GM13976 (cell line): ENCODE measurements around the gene TLE3.

Source experiments
- DNase-seq: peaks from one replicate; pipeline ENCODE4 v3.0.0; 2012; ENCODE audit warnings: low spot score
- in situ Hi-C: fragments of 300-500 bp; cut with MboI; formaldehyde crosslinking; loops from one replicate; pipeline ENCODE4 v1.12.0; 2022; ENCODE audit warnings: low sequenced_read_pairs, mixed read lengths, inconsistent platforms; ENCODE audit not compliant: unreplicated experiment
- TF ChIP-seq, protein P1 (sequence below): IDR thresholded peaks from 2 replicates; pipeline ENCODE4 v1.5.1; 2012; ENCODE audit warnings: borderline replicate concordance, mild to moderate bottlenecking; ENCODE audit not compliant: insufficient read depth; ENCODE audit errors: extremely low read depth, missing control alignments, control extremely low read depth

The TLE3 gene

DNA sequence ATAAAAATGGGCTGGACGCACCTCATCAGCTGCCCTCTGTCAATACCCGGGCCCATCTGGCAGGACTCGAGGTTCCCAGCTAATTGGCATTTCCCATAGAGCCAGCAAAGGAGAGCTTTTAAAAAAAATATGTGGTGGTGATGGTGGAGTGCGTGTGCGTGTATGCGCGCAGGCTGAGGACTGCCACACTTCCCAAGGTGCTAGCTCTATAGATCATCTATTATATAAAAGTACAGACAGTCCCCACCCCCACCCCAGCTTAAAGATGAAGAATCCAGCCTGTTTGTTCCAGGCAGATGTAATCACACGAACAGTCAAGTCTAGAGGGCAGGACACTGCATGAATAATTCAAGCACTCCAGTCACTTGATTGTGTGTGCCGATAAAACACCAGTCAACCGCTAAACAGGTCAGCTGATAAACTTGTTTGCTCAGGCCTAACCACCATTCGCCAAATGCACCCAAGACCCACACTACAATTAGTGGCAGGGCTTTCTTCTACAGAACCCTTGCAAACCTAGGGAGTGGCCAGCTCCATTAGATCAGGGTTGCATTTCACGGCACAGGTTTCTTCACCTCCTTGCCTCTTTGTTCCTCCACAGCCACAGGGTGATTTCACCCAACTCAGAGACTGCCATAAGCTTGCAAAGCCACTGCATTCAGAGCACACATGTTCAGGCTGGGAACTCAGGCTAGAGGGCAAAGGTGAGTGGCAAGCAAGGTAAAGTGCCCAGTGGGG is 5.8 kb downstream of the TLE3 start:
- in situ Hi-C loops = loop anchor here (10.0 to 25.0 kb wide), 2 partner anchors 330 to 393 kb away; no protein-coding TSS in a partner anchor
- no peak for DNase-seq
- TF ChIP-seq, protein P1, sequence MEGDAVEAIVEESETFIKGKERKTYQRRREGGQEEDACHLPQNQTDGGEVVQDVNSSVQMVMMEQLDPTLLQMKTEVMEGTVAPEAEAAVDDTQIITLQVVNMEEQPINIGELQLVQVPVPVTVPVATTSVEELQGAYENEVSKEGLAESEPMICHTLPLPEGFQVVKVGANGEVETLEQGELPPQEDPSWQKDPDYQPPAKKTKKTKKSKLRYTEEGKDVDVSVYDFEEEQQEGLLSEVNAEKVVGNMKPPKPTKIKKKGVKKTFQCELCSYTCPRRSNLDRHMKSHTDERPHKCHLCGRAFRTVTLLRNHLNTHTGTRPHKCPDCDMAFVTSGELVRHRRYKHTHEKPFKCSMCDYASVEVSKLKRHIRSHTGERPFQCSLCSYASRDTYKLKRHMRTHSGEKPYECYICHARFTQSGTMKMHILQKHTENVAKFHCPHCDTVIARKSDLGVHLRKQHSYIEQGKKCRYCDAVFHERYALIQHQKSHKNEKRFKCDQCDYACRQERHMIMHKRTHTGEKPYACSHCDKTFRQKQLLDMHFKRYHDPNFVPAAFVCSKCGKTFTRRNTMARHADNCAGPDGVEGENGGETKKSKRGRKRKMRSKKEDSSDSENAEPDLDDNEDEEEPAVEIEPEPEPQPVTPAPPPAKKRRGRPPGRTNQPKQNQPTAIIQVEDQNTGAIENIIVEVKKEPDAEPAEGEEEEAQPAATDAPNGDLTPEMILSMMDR = no peak

DNA sequence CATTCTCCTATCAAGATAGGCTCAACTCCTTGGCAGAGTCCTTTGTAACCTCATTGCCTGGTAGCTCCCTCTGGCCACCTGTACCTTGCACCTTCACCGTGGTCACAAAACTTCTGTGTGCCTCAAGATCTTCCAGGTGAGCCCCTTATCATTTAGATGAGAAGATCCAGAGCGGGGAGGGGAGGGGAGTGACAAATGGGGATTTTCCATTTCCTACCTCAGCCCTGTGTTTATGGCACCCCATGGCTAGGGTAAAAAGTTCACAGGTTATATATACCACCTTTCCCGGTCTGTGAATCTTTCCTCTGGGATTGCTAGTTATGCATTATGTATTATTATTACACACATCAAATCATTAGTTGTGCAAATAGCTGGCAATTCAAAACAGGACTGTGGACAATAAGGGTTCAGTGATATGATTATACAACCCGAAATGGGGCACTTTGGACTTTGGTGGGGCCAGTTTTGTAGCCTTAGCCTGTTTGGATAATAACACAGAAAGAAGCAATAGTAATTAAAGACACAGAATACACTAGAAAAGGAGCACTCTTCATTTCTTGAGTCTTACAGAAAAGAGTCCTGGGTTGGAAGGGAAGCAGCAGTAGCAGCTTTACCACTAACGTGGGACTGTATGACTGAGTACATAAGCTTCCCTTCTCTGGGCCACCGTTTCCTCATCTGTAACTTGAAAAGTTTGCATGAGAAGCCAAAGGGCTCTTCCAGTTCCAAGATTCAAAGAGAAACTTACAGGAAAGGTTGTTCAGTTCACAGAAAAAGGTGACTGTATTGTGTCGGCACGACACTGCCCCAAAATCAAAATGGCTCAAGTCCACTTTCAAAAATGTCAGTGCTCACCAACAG is 7.1 kb downstream of the TLE3 start:
- DNase-seq = no peak
- TF ChIP-seq, protein P1 = no peak
- in situ Hi-C loops = loop anchor here (10.0 to 25.0 kb wide), 2 partner anchors 328 to 394 kb away; no protein-coding TSS in a partner anchor

DNA sequence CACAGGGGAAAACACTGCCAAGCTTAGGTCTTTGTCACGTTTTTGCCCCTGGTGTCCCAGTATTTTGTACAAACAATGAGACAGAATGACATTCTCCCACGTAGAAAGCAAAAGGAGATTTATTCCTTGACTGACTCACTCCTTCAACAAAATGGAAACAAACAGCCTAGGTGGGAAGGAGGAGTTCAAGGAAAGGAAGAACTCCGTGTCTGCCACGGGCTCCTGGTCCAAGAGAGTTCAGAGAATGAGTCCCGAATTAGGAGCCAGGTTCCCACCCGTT is 8.1 kb downstream of the TLE3 start:
- TF ChIP-seq, protein P1 = no peak
- in situ Hi-C loops = loop anchor here (25.0 kb wide), 1 partner anchor 327 kb away; no protein-coding TSS in a partner anchor
- no peak for DNase-seq

DNA sequence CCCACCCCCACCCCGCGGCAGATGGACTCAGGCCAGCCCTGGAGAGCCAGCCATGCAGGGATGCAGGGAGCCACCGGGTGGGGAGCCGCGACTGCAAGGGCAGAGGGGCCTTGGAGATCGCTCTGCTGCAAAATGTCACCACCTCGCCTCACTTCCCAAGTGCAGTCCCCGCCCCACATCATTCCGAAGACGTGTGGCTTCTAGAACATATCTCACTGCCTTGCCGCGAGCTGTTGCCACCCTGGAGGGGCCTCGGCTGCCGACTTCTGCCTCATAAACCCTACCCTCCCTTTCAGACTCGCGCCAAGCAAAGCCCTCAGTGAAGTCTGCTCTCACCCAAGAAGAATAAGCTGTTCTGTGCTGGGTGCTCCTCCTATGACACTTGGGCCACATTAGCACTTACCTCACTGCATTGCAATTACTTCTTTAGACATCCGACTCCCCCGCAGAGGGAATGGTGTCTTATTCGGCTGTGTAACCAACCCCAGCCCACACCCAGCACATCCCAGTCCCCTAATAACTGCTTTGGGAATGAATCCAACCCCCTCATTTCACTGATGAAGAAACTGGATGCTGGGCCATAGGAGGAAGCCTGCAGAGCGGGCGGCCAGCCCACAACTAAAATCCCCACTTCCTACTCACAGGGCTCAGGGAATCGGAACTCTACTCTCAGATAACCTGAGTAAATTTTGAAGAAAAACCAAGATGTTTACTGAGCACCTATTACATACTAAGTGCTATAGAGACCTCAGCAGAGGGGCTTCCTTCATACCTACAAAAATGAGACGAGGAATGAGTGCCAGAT is 8.6 kb downstream of the TLE3 start:
- TF ChIP-seq, protein P1 = no peak
- in situ Hi-C loops = loop anchor here (25.0 kb wide), 1 partner anchor 327 kb away; no protein-coding TSS in a partner anchor
- DNase-seq = no peak

DNA sequence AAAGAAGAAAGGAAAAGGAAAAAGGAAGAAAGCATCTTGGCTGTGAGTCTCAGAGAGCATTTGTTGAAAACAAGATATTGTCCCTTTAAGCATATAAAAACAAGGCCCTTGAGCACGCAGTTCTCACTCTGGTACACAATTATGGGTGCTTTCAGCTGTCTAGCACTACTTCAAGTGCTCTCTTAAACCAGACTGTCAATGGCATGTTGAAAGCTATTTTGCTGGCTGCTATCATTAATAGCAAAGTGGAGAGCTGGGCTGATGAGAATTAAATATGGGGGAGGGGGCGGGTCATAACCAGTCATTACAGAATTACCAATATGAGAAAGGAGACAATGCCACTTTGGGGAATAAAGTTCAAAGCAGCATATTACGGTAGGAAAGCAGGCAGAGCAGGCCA is 9.3 kb downstream of the TLE3 start:
- TF ChIP-seq, protein P1 = no peak

More for the DNA sequence above, 9.3 kb downstream of the TLE3 start:
- in situ Hi-C loops = loop anchor here (25.0 kb wide), 1 partner anchor 326 kb away; no protein-coding TSS in a partner anchor
- no peak for DNase-seq
